ENCODE data around the gene OR11H6. TPM values are rescaled to one million over a fixed set of nuclear protein-coding genes. Genes with fewer than 3 reads are reported as not detected.
"Not testable (repeated sequence)": the region's sequence is repeated elsewhere in the genome, so short reads cannot be mapped to it uniquely, and the experiment has no call there.

Gene OR11H6
- total RNA-seq, 2 donors from 2014 or later = not detected

GRCh38 chr14:20215196-20215595 lies 8.3 kb upstream of the OR11H6 start:
- no peak overlapping the region for H3K9ac ChIP-seq (ENCODE audit: extremely low read depth, low read length, poor library complexity, severe bottlenecking)
- WGBS, 2 experiments (ENCODE audit: insufficient coverage in 1 of 2, insufficient read length in 1 of 2) = 61 to 62% methylated on average over 2 of the region's 2 CpGs
- no peaks in the 10 kb centered on the region for H3K27me3 ChIP-seq (ENCODE audit: control insufficient read depth, insufficient read depth, low read length, poor library complexity, severe bottlenecking)
- Mint-ChIP-seq H3K4me3 (no peak overlapping the region), H3K9me3 (peaks cover 83% of the 10 kb centered on the region), H3K27me3 (ENCODE audit: insufficient read depth) (no peaks in the 10 kb centered on the region), H3K36me3 (ENCODE audit: low read depth) (peaks cover 4% of the 10 kb centered on the region), H3K4me1 (no peaks in the 10 kb centered on the region), H3K27ac (no peak overlapping the region)
- peaks cover 59% of the 10 kb centered on the region for H3K9me3 ChIP-seq (ENCODE audit: control insufficient read depth, low read length)
- H3K36me3 ChIP-seq (ENCODE audit: control insufficient read depth, insufficient read depth, low read length) = no peaks in the 10 kb centered on the region
- no peak for DNase-seq
- H3K27ac ChIP-seq (ENCODE audit: low read depth, low read length) = no peak overlapping the region
- no peak for TF ChIP-seq CTCF (conservative IDR thresholded peaks at IDR 0.05)
- no peaks in the 10 kb centered on the region for H3K4me1 ChIP-seq (ENCODE audit: control insufficient read depth, insufficient read depth, low read length)
- H3K4me3 ChIP-seq (ENCODE audit: low read length) = no peak overlapping the region

- H3K36me3 ChIP-seq (ENCODE audit: control insufficient read depth, insufficient read depth, low read length) = no peaks in the 10 kb centered on the region
- Mint-ChIP-seq H3K4me1 (no peaks in the 10 kb centered on the region), H3K36me3 (ENCODE audit: low read depth) (no peaks in the 10 kb centered on the region), H3K27ac (no peak overlapping the region), H3K27me3 (ENCODE audit: insufficient read depth) (no peaks in the 10 kb centered on the region), H3K9me3 (peaks cover 82% of the 10 kb centered on the region), H3K4me3 (no peak overlapping the region)
- no peak overlapping the region for H3K4me3 ChIP-seq (ENCODE audit: low read length)
- H3K9me3 ChIP-seq (ENCODE audit: control insufficient read depth, low read length) = peaks cover 73% of the 10 kb centered on the region
- no peak overlapping the region for H3K27ac ChIP-seq (ENCODE audit: low read depth, low read length)
- WGBS, 2 experiments (ENCODE audit: insufficient coverage in 1 of 2, insufficient read length in 1 of 2) = 30 to 40% methylated on average over 4 of the region's 4 CpGs
- no peaks in the 10 kb centered on the region for H3K27me3 ChIP-seq (ENCODE audit: control insufficient read depth, insufficient read depth, low read length, poor library complexity, severe bottlenecking)
- no peak for DNase-seq
- no peak for TF ChIP-seq CTCF (conservative IDR thresholded peaks at IDR 0.05)
- no peak overlapping the region for H3K9ac ChIP-seq (ENCODE audit: extremely low read depth, low read length, poor library complexity, severe bottlenecking)
- no peaks in the 10 kb centered on the region for H3K4me1 ChIP-seq (ENCODE audit: control insufficient read depth, insufficient read depth, low read length)
These were observed 4.5 kb upstream of the OR11H6 start for GRCh38 chr14:20219033-20219432.

GRCh38 chr14:20228681-20229080 lies 5.2 kb downstream of the OR11H6 start, which contains the start of gene OR11H7:
Gene OR11H7 (plus strand): TSS chr14:20228981.
- no peak within 1 kb of the TSS for H3K4me3 Mint-ChIP-seq
- H3K4me1 ChIP-seq (ENCODE audit: control insufficient read depth, insufficient read depth, low read length) = no peaks in the 10 kb centered on the region
- WGBS, 2 experiments (ENCODE audit: insufficient coverage in 1 of 2, insufficient read length in 1 of 2) = 80% methylated on average over 1 of the region's 1 CpG; no CpG with 5 or more reads in 1 of the 2 experiments
- no peaks in the 10 kb centered on the region for H3K27me3 Mint-ChIP-seq (ENCODE audit: insufficient read depth)
- no peaks in the 10 kb centered on the region for H3K36me3 Mint-ChIP-seq (ENCODE audit: low read depth)
- no peaks in the 10 kb centered on the region for H3K27me3 ChIP-seq (ENCODE audit: control insufficient read depth, insufficient read depth, low read length, poor library complexity, severe bottlenecking)
- no peaks in the 10 kb centered on the region for H3K36me3 ChIP-seq (ENCODE audit: control insufficient read depth, insufficient read depth, low read length)
- no peak for DNase-seq
- H3K27ac Mint-ChIP-seq = no peak within 1 kb of the TSS
- no peak within 1 kb of the TSS for H3K27ac ChIP-seq (ENCODE audit: low read depth, low read length)
- no peak for TF ChIP-seq CTCF (conservative IDR thresholded peaks at IDR 0.05)
- H3K9ac ChIP-seq (ENCODE audit: extremely low read depth, low read length, poor library complexity, severe bottlenecking) = no peak within 1 kb of the TSS
- no peaks in the 10 kb centered on the region for H3K4me1 Mint-ChIP-seq
- H3K9me3 ChIP-seq (ENCODE audit: control insufficient read depth, low read length) = peaks cover 59% of the 10 kb centered on the region
- peaks cover 65% of the 10 kb centered on the region for H3K9me3 Mint-ChIP-seq
- no peak within 1 kb of the TSS for H3K4me3 ChIP-seq (ENCODE audit: low read length)

- 71% methylated on average over 3 of the region's 4 CpGs; no CpG with 5 or more reads in 1 of the 2 experiments for WGBS, 2 experiments (ENCODE audit: insufficient coverage in 1 of 2, insufficient read length in 1 of 2)
- not testable (repeated sequence) for H3K4me1 ChIP-seq (ENCODE audit: control insufficient read depth, insufficient read depth, low read length)
These were observed 11.9 kb downstream of the OR11H6 start for GRCh38 chr14:20235415-20235814.

More at GRCh38 chr14:20235415-20235814, 11.9 kb downstream of the OR11H6 start:
- H3K27me3 Mint-ChIP-seq (ENCODE audit: insufficient read depth); H3K4me3 Mint-ChIP-seq; H3K9ac ChIP-seq (ENCODE audit: extremely low read depth, low read length, poor library complexity, severe bottlenecking); H3K4me3 ChIP-seq (ENCODE audit: low read length); H3K36me3 ChIP-seq (ENCODE audit: control insufficient read depth, insufficient read depth, low read length); H3K27ac ChIP-seq (ENCODE audit: low read depth, low read length); DNase-seq; H3K27me3 ChIP-seq (ENCODE audit: control insufficient read depth, insufficient read depth, low read length, poor library complexity, severe bottlenecking); H3K27ac Mint-ChIP-seq; H3K36me3 Mint-ChIP-seq (ENCODE audit: low read depth); H3K4me1 Mint-ChIP-seq: not testable (repeated sequence)
- H3K9me3 Mint-ChIP-seq = peaks cover 34% of the 10 kb centered on the region
- H3K9me3 ChIP-seq (ENCODE audit: control insufficient read depth, low read length) = peaks cover 17% of the 10 kb centered on the region

Data from endodermal cell (in vitro differentiated cells).